ENCODE measurements around the gene BCL11A. TPM values are rescaled to one million over a fixed set of nuclear protein-coding genes. Genes with fewer than 3 reads are reported as not detected.
"Not testable (repeated sequence)": the region's sequence is repeated elsewhere in the genome, so short reads cannot be mapped to it uniquely, and the experiment has no call there.

Gene BCL11A
- total RNA-seq, 1 experiment from 2014 or later: not detected

DNA sequence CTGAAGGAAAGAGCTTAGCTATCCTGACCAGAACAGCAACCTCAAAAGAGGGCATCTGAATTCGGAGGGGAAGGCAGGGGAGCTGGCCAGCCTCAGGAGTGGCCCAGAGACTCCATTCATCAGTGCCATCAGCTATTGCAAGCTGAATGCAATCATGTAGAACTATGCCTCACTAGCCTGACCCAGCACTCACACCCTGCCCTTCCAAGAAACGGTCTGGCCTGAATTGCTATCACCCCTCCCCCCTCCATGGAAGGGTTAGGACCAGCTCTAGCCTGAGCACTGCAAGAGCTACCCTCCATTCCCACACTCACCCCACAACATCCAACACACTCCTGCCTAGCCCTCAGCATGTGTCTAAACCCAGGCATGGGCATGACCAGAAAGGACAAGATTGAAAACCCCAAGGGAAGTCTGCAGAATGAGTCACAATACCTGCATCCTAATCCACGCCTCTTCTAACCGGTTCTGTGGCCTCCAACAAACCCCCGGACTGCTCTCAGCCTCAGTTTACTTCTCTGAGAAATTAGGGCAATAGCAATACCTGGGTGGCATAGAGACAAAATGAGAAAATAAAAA, 120.3 kb downstream of the BCL11A start:
- DNase-seq (ENCODE audit: low spot score): no peak

DNA sequence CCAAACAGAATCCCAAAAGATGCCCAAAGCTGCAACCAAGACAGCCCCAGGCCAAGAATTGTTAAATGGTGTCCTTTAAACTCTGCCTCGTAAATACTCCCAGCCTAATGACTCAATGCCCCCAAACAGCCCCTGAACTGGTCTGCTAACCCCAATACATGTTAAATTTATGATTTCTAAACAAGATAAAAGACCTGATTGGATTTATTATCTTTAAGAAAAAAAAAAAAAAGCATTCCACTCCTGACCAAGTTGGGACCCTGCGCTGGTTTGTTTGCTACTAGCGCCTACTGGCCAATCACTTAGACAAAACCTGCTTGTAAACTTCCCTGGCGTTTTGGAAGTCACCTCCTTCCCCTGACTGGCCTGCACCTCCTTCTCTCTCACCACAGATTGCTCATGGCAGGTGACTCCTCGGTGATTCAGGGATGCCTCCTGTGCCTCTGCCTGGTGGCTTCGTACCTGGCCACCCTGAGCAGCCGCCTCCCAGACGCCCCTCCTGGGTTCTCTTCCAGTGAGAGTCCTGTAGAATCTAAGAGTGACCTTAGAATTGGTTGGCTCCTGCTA, 121.3 kb downstream of the BCL11A start:
- DNase-seq (ENCODE audit: low spot score): no peak

DNA sequence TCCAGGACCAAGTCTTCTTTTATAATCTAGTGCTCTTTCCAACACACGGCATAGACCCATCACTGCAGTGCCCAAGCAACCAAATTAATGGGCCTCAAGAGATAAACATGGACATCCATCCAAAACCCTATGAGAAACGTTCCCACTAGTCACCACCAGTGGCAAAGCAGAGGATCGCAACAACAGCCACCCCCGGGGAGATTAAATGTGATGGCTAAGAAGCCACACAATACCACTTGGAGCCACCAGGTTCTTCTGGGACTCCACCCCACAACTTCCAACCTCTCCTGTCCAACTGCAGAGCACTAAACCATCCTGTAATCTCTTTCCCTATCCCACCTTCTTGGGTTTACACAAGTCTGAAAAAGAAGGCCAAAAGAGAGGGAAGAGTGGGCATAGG, 123.8 kb downstream of the BCL11A start:
- no peak for DNase-seq (ENCODE audit: low spot score)

DNA sequence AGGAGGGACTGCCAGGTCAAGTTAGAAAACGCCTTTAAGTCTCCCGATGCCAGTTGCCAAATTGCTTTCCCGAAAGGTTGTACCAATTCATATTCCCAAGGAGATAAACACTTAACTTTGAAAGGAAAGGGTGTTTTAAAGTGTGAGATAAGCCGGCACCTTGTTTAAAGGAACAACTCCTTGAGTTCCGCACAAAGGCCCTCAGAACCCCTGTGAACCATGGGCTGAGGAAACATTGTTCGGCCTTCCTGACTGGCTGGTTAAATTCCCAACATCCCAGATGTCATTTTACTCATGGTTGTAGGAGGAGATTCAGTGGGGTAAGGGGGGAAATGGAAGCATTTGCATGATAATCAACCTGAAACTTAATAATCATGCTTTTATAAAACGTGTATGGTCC, 126.6 kb downstream of the BCL11A start:
- no peak for DNase-seq (ENCODE audit: low spot score)

DNA sequence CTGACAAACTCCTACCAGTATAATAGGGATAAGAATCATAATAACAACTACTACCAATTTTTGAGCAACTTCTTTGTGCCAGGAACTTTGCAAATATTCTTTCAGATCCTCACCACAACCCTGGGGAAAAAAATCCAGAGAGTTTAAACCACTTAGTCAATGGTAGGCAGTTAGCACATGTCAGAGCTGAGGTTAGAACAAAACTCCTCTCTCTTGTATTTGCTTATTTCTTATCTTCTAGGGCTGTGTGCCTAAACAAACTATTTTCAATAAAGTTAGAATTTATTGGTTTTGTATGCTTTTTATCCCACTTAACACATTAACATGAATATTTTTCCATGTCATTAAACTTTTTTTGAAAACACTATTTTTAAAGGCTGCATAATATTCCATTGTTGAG, 127.1 kb downstream of the BCL11A start:
- DNase-seq (ENCODE audit: low spot score): no peak

DNA sequence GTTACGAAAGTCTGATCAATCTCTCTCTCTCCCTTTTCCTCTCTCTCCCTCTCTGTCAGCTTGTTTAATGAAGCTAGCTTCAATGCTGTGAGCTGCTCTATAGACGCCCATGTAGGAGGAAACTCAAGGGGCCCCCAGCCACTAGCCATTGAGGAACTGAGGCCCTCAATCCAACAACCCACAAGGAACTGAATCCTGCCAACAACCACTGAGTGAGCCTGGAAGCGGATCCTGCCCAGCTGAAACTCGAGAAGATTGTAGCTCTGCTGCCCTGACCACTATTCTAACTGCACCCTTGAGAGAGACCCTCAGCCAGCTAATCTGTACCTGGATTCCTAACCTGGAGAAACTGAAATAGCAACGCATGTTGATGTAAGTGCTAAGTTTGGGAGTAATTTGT, 129.2 kb downstream of the BCL11A start:
- DNase-seq (ENCODE audit: low spot score): no peak

DNA sequence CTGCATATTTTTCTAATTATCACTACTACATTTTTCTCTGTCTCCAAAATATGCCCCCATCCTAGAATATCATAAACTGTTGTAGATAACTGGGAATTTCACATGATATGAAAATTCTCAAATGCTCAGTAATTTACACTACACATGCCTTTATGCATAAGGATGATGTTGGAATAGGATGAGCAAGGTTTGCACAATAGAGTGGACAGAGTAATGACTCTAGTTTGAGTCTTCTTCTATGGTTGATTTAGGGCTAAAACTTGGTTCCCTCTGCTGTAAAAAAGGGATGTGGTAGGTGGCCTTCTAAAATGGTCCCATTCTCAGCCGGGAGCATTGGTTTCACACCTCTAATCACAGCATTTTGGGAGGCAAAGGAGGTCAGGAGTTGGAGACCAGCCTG, 129.9 kb downstream of the BCL11A start:
- DNase-seq (ENCODE audit: low spot score): no peak

DNA sequence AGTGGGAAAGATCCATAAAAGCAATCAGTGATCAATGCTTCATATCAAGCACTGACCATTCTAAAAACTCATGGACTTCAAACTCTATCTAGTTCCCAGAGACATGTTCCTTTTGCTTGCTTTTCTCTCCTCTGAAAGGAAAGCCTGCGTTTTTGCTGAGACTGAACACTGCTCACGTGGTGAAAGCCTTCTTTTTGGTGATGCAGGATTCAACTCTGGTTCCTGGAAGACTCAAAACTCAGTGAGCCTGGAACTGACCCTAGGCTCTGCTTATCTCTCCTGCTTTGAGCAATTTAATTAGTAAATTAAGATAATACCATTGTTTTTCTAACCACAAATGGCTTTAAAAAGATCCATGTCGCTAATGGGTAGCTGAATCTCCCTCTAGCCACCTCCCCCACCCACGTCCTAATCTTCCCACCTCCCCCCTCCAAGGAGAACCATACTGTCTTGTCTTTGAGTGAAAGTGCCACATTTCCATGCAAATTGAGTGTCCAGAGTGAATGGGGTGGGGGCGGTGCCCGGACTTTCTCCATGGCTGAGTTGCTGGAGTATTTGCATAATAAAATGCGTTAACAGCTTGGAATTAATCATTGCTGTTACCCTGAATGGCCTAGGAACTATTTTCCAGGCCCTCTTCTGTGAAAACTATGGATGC, 130.5 kb downstream of the BCL11A start:
- DNase-seq (ENCODE audit: low spot score): no peak

DNA sequence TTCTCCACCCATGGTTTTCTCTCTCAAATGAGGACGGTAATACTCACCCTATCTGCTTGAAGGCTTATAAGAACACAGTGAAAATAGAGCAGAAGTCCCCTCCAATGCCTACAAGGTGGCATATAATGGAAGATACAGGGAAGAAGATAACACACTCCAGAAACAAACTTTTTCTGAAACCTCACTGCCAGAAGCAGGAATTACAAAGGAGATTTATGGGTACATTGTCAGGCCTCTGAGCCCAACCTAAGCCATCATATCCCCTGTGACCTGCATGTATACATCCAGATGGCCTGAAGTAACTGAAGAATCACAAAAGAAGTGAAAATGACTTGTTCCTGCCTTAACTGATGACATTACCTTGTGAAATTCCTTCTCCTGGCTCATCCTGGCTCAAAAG, 136.2 kb downstream of the BCL11A start:
- DNase-seq (ENCODE audit: low spot score): not testable (repeated sequence)

DNA sequence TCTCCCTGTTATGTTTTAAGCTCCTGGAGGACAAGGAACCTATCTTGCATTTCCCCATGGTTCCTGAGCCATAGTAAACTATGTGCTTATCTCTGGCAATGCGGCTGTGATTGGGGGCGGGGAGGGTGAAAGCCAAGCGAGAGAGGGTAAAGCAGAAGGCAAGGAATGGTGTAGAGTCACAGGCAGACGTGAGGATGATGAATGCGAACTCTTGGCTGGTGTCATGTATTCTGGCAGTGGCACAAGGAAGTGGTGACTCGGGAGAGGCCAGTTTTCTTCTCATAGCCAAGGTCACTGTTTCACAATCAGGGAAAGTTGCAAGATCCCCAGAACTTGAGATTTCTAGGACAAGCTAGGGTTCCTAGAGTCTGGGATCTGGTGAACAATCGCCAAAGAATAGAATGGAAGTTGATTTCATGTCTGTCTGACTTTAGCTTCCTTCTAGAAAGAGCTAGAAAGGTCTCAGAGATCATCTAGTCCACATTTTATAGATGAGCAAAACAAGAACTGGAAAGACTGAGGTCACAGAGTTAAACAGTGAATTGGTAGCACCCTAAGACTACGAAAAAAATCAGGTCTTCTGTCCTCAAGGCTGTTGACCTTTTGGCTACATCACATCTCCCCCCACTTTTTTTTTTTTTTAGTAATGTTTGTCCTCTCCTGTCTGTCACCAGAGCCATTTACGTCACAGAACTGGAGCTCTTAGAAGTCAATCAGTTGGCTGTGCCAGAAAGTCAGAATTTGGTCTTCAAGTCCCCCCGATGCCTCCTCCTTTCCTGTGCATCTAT, 137.0 kb downstream of the BCL11A start:
- no peak for DNase-seq (ENCODE audit: low spot score)

DNA sequence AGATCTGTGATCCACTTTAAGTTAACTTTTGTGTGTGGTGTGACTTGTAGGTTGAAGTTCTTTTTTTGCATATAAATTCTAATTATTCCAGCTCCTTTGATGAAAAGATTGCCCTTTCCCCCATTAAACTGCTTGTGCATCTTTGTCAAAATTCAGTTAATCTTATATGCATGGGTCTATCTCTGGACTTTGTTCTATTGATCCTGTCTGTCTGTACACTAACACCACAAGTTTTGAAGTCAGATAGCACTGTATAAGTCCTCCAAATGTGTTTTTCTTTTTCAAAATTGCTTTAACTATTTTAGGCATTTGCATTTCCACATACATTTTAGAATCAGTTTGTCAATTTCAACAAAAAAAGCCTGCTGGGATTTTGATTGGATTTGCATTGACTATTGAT, 137.6 kb downstream of the BCL11A start:
- no peak for DNase-seq (ENCODE audit: low spot score)

DNA sequence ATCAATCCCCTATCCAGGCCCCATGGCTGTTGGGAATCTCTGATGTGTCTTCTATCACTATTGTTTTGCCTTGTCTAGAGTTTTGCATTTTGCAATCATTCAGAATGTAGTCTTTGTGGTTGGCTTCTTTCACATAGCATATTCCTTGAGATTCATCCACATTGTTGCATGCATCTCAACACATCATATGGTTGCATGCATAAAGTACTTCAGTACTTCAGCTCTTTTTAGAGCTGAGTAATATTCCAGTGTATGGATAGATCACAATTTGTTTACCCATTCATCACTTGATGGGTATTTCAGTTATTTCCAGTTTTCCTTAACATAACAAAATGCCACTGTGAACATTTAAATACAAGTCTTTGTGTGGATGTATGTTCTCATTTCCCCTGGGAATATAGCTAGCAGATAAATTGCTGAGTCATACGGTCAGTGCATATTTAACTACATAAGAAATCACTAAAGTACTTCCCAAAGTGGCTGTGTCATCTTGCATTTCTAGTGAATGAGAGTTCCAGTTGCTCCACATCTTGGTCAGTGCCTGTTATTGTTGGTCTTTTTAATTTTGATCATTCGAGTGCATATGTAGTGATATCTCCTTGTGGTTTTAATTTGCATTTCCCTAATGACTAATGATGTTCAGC, 138.8 kb downstream of the BCL11A start:
- DNase-seq (ENCODE audit: low spot score): peak; percentile 40

DNA sequence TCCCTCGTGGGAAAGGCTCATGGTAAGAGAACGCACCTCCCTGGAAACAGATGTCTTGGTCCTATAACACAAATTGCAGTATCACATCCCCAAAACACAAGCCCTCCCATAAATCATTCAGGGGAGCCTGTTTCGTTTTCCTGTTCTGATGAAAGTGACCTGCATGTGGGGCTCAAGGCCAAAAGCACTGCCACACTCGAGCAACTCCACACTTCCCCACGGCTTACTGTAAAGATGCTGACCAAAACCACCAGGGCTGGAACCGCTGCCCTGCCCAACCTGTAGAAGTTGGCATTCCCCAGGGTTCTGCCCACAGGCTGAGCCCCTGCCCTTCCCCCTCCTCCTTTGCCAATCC, 139.7 kb downstream of the BCL11A start:
- no peak for DNase-seq (ENCODE audit: low spot score)

DNA sequence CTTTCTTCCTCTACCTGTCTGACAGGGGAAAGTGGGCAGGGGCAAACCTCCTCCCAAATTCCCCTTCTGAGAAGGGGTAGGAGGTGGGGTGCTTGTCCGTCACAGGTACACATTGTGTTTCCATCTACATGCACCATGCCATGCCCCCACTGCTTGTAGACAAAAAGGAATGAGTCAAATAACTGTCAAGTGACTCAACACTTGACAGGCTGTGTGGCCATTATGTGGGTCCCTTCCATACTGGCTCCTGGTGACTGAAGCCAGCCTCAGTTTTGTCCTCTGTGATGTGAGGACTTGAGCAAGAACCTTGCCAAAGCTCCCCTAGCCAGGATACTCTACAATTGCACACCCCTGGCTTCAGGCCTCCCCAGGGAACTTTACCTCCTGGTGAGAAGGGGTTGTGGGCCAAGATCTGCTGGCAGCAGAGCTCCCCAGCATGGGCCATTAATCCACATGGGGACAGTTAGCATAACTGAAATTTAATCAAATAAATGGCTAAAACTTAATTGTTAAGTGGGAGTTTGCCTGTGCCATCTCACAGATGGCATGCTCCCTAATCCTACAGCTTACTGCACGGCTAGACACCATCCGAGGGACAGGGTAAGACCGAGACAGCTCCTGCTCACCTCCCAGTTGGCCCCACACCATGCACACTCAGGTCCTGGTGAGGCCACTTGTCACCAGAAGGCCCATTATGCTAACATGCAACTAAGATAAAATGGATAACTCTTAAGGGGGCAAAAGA, 140.2 kb downstream of the BCL11A start:
- no peak for DNase-seq (ENCODE audit: low spot score)

DNA sequence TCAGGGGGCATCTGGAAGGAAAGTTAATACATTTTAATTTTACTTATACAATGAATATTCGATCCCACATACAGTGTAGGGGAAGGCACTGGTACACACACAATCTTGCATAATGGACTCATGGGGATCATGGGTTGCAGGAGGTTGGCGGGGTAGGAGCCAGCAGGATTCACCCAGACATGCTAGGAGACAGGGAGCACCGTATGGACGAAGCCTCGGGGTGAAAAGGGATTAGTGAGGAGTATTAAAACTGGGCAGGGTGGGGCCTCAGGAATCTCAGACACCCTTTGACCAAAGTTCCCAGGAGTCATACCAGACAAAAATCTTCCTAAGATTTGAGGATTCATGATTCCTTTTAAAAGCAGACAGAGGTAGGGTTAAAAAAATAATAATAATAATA, 140.8 kb downstream of the BCL11A start:
- DNase-seq (ENCODE audit: low spot score): no peak

DNA sequence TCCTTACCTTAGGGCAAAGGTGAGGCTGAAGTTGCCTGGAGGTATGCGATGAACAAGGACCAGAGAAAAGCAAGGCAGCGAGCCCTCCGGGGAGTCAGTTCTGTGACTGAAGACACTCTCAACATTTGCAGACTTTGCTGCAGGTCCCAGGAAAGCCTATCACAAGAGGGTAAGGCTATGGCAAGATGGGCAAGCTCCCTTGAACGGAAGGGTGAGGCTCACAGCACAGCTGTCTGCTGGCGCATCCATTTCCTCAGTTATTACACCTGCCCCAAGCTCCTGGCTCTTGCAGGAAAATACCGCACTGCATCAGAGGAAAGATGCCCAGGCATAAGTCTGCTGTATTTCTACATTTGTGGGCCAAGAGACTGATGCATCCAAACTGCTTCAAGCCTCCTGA, 141.4 kb downstream of the BCL11A start:
- DNase-seq (ENCODE audit: low spot score): no peak

DNA sequence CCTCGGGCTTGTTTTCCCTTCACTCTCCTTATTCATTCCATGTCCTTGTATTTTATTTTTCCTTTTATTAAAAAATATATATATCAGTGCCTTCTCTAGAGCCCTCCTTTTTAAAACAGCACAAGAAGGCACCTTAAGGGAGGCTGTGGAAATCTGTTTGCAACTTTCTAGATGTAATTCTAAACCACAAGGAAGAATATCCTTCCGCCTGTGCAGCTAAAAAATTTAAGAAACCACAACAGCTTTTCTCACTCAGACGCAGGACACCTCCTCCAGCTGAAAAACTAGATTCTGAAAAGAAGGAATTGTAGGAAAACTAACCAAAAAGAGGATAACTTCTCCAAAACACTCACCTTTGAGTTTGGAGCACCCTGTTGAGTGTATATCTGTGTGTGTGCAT, 142.2 kb downstream of the BCL11A start:
- no peak for DNase-seq (ENCODE audit: low spot score)

DNA sequence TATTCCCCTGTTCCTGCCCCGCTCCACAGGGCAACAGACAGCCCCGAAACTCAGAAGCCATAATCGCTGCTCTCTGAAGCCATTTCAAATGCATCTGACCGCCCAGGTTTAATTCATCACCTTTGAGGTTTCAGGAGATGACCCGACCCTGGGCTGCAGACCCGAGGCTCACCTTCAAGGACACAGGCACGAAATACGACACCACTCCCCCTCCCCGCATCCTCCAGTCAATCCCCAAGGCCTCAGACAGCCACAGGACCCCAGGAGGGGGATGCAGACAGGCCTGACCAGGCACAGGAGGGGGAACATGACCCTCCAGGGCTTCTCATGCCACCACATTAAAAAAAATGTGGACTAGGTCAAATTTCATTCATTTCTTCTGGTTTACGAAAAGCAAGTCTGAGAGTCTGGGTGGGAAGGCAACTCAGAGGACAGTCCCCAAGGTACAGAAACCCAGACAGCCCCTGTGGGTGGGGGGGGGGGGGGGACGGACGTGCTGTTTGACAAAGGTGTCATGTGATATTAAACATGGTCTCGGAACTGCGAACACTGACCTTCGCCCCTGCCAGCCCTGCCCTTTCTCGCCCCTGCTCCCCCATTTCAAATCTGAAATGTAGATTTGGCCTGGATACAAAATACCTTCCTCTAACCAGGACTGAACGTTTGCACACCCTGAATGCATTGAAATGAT, 142.9 kb downstream of the BCL11A start:
- no peak for DNase-seq (ENCODE audit: low spot score)

DNA sequence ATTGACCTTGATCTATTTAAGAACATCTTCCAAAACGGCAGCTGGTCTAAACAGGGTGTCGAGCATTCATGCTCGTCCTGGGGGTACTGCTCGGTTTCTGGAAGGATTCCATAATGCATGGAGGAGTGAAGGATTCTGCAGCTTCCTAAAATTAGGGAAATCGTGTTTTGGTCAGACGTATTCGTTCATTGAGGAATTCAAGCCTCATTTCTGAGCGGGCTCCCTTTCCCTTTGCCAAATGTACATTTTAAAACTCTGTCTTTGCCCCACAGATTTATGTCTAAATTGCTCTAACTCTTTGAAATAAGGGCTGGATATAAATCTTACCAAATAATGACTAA, 144.0 kb downstream of the BCL11A start:
- no peak for DNase-seq (ENCODE audit: low spot score)

DNA sequence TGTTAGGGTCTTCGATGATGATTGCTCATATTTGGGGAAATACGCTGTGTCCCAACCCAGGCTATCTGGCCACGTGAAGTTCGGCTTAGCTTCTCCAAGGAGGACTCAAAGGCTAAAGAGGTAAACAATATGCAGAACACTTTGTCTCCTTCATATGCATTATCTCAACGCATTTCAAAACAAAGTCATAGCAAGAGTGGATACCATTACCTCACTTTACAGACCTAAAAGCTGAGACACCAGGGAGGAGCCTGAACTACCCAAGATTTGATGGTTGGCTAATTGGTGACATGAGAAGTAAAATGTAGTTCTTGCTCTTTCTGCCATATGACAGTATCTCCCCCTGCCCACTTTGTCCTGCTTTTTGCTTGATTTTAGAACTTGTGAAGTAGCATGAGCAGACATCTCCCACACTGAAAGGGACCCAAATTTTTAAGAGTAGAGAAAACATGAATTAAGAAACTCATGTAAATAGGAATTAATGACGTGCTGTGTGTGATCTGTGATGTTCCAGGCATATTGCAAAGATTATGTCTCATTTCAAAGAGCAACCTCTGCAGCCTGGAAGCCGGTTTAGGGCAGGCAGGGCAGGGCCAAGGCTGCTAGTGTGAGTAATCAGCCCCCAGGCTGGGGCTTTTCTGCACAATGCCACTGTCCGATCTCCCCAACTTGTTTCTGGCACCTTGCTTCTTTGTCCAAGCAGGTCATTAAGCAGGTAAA, 144.5 kb downstream of the BCL11A start:
- no peak for DNase-seq (ENCODE audit: low spot score)

DNA sequence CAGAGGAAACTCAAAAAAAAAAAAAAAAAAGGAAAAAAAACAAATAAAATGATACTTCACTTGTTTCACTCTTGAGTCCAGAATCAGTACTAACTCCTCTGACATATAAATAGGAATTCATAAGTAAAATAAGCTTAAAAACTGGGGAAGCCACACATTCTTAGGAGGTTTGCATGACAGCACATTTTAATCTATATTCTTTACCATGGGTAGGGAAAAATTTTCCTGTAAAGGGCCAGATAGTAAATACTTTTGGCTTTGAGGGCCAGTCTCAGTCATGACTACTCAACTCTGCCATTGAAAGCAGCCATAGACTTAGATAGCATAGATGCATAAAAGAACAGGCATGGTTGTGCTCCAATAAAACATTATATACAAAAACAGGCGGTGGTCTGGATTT, 145.2 kb downstream of the BCL11A start:
- no peak for DNase-seq (ENCODE audit: low spot score)

Data from A172 (cell line).